Measurements from ENCODE around the gene GNAO1. TPM values are rescaled to one million over a fixed set of nuclear protein-coding genes. Genes with fewer than 3 reads are reported as not detected.

The GNAO1 gene
- polyA plus RNA-seq, 1 of the 3 experiments (the other 2 are of a cell fraction) = 0.30 TPM

GRCh38 chr16:56341656-56342399, 150.5 kb downstream of the GNAO1 start (continued):
- no peak for TF ChIP-seq USF1 (IDR thresholded peaks at IDR 0.05; ENCODE audit: borderline replicate concordance, low read depth)
- no peak for TF ChIP-seq GABPA (IDR thresholded peaks at IDR 0.05; ENCODE audit: low read depth)
- no peak for TF ChIP-seq FOXM1 (IDR thresholded peaks at IDR 0.05; ENCODE audit: low read depth)
- no peak for TF ChIP-seq ZBTB33 (IDR thresholded peaks at IDR 0.05; ENCODE audit: borderline replicate concordance, low read depth)
- TF ChIP-seq REST (IDR thresholded peaks at IDR 0.05; ENCODE audit: low read depth, low read length) = no peak
- no peak for TF ChIP-seq TEAD4 (IDR thresholded peaks at IDR 0.05; ENCODE audit: borderline replicate concordance, insufficient read depth)

DNA sequence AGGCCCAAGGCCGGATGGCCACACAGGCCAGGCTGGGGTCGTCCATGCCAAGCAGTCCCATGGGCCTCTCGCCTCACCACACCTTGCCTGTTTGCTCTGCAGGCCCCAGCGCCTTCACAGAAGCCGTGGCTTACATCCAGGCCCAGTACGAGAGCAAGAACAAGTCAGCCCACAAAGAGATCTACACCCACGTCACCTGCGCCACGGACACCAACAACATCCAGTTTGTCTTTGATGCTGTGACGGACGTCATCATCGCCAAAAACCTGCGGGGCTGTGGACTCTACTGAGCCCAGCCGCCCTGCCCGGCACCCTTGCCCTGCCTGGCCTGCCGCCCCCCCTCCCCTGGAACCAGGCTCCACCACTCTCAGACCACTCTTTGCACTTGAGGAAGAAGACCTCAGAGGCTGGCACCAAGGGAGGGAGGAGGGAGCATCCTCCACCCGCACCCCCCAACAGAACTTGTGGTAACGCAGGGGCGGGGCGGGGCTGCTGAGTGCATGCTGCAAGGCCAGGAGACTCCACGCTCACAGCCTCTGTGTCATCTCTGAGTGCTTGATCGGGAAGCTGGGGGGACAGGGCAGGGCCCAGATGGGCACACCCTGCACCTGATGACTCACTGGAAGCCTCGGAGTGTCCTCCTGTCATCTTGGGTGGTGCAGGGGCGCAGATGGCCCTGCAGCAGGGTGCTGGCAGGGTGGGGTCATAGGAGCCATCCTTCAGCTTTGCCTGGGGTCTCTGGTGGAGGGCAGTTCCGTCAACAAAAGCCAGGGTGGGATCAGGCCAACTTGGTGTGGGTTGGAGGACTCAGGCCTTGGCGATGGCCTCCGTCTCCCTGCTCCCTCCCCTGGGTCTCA, 152.6 kb downstream of the GNAO1 start:
- no peak overlapping the region for H3K4me3 ChIP-seq (ENCODE audit: low read depth in 2 of 2, low read length in 1 of 2)
- no peaks in the 10 kb centered on the region for H4K20me1 ChIP-seq (ENCODE audit: insufficient read depth)
- H3K79me2 ChIP-seq (ENCODE audit: insufficient read depth) = no peaks in the 10 kb centered on the region
- no peak overlapping the region for H2AFZ ChIP-seq (ENCODE audit: low read depth)
- H3F3A ChIP-seq (replicated peaks; ENCODE audit: insufficient read depth) = no peaks in the 10 kb centered on the region
- H3K27ac ChIP-seq (ENCODE audit: low read depth in 2 of 2, low read length in 1 of 2) = no peak overlapping the region; a peak in 1 of 4 replicates
- DNase-seq = no peak
- H3K9me3 ChIP-seq = no peaks in the 10 kb centered on the region
- POLR2A ChIA-PET = no interaction called here
- peaks cover 0 to 18% of the 10 kb centered on the region in 2 experiments; a peak in 1 of 4 replicates for H3K4me1 ChIP-seq (ENCODE audit: control insufficient read depth in 1 of 2, insufficient read depth in 2 of 2, low read depth in 1 of 2, low read length in 1 of 2)
- H3K9ac ChIP-seq = no peak overlapping the region
- no peaks in the 10 kb centered on the region for H3K27me3 ChIP-seq (ENCODE audit: insufficient read depth)
- H3K9me2 ChIP-seq = no peaks in the 10 kb centered on the region
- 77% methylated on average over 18 of the region's 27 CpGs for WGBS (ENCODE audit: low lambda C conversion rate)
- CTCF ChIA-PET = interaction anchor here (1.4 kb wide), 1 partner anchor 13 kb away, joined by 6 read pairs; no protein-coding TSS in a partner anchor
- H3K4me2 ChIP-seq = no peak overlapping the region
- no peak for TF ChIP-seq FOXM1 (IDR thresholded peaks at IDR 0.05; ENCODE audit: low read depth)
- TF ChIP-seq, protein P1, sequence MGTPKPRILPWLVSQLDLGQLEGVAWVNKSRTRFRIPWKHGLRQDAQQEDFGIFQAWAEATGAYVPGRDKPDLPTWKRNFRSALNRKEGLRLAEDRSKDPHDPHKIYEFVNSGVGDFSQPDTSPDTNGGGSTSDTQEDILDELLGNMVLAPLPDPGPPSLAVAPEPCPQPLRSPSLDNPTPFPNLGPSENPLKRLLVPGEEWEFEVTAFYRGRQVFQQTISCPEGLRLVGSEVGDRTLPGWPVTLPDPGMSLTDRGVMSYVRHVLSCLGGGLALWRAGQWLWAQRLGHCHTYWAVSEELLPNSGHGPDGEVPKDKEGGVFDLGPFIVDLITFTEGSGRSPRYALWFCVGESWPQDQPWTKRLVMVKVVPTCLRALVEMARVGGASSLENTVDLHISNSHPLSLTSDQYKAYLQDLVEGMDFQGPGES (IDR thresholded peaks at IDR 0.05; ENCODE audit: low read depth, low read length) = no peak
- TF ChIP-seq MAX (IDR thresholded peaks at IDR 0.05; ENCODE audit: low read depth) = no peak
- no peak for TF ChIP-seq RXRA (IDR thresholded peaks at IDR 0.05; ENCODE audit: borderline replicate concordance, low read depth)
- no peak for TF ChIP-seq NRF1 (IDR thresholded peaks at IDR 0.05; ENCODE audit: low read depth, low read length)
- no peaks in the 10 kb centered on the region for H3K36me3 ChIP-seq (replicated peaks in 1 of 2; ENCODE audit: control insufficient read depth in 1 of 2, insufficient read depth in 2 of 2, low read length in 1 of 2)
